HG03575 (cell line): ENCODE results near the gene UGT1A3.
"Not testable (repeated sequence)": the region's sequence is repeated elsewhere in the genome, so short reads cannot be mapped to it uniquely, and the experiment has no call there.

ENCODE experiments used
- ATAC-seq: cut with Tn5 transposase; IDR thresholded peaks from one replicate; pipeline ENCODE4 v1.9.1; 2021; ENCODE audit not compliant: unreplicated experiment, insufficient number of reproducible peaks, low FRiP score; ENCODE audit errors: extremely low read depth

UGT1A3 gene

DNA sequence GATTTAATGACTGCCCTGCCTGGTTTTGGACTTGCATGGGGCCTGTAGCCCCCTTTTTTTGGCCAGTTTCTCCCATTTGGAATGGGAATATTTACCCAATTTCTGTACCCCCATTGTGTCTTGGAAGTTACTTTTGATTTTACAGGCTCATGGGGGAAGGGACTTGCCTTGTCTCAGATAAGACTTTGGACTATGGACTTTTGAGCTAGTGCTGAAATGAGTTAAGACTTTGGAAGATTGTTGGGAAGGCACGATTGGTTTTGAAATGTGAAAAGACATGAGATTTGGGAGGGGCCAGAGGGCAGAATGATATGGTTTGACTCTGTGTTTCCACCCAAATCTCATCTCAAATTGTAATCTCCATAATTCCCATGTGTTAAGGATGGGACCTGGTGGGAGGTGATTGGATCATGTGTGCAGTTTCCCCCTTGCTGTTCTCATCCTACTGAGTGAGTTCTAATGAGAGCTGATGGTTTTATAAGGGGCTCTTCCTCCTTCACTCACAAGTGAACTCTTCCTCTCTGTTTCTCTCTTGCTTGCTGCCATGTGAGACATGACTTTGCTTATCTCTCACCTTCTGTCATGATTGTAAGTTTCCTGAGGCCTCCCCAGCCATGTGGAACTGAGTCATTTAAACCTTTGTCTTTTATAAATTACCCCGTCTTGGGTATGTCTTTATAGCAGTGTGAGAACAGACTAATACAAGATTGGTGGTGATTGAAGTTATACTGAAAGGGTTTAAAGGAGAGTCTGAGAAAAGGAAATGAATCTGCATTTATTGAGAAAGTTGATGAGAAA lies 22.6 kb downstream of the UGT1A3 start:
- not testable (repeated sequence) for ATAC-seq

DNA sequence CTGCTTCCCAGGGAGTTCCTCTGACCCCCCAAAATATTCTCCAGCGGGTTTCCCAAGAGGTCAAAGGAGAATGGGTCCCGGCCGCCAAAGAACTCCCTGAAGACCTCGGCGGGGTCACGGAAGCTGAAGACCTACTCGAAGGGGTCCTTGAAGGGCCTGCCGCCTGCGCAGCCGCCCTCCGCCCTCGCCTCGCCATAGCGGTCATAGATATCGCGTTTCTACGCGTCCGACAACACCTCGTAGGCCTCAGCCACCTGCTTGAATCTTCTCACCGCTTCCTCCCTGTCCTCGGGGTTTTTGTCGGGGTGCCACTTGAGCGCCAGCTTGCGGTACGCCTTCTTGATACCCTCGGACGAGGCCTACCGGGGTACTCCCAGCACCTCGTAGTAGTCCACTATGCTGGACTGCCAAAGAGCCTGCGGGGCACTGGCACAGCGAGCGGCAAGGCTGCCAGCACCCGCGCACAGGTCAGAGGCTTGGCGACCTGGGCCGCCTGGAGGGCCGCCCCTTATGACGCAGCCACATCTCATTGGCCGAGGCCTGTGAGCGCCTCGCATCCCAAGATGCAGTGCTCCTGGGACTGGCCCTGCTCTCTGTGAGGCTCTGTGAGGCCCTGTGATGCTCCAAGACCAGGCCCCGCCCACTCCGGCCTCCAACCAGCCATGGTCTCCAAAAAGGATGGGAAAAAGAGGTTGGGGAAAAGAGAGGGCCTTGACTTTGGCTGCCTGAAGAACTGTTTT lies 26.2 kb downstream of the UGT1A3 start:
- no peak for ATAC-seq

- no peak for ATAC-seq
These were observed 27.7 kb downstream of the UGT1A3 start for GRCh38 chr2:233756429-233757081.

DNA sequence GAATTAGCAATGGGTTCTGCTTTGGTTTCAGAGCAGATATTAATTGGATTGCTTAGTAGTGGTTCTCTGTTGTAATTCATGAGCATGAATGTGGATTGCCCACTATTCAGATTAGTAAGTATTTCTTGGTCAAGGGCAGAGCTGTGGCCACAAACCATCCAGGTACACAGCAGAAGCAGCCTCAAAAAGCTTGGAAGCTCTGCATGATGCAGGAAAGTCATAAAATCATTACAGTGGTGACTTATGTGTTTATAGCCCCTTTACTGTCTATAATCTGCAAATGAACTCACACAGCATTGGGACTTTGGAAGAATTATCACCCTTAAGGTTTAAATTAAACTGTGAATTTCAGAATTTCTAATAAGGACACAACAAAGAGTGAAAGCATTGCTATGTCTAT lies 29.3 kb downstream of the UGT1A3 start:
- no peak for ATAC-seq

GRCh38 chr2:233758849-233759248 lies 30.0 kb downstream of the UGT1A3 start:
- no peak for ATAC-seq

GRCh38 chr2:233760043-233760442 lies 31.2 kb downstream of the UGT1A3 start, which contains the start of gene UGT1A1:
TSS of gene UGT1A1 (plus strand) at chr2:233760270. CDS start at chr2:233760288, 18 bp downstream.
- ATAC-seq: no peak

GRCh38 chr2:233761040-233761769 lies 32.4 kb downstream of the UGT1A3 start:
- no peak for ATAC-seq

DNA sequence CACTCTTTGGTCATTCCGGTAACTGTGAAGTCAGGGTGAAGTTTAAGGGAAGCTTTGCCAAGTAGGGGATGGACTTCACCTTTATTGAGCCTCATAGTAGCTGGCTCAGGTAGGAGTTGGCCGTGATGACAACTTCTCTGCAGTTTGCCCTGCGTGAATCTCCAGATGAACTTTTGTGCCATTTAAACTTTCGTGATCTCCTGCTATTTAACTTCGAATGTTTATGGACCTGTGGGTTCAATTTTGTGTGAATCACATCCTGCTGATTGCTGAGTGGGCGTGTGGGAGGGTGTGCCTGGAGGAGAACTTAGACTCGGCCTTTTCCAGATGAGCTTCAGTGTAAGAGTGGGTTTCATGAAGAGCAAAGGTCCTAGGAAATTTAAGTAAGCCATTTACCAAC lies 35.4 kb downstream of the UGT1A3 start:
- no peak for ATAC-seq

DNA sequence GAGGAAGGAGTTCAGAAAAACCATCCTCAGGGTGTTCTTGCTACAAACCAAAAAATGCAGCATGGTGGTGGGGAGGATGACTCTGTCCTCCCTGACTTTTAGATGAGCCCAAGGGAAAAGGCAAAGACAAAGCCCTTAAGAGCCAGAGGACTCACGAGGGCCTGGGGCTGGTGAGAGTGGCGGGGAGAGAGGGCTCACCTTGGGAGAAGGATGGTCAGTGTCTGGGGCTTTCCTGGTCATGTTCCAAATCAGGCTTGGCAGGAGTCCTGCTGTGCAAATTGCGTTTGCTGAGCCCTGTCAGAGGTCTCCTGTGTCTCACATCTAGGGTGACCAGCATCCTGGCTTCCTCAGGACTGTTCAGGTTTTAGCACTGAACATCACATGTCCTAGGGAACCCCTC lies 35.9 kb downstream of the UGT1A3 start:
- ATAC-seq: no peak

- ATAC-seq: no peak
These were observed 37.6 kb downstream of the UGT1A3 start for GRCh38 chr2:233766416-233766815.

DNA sequence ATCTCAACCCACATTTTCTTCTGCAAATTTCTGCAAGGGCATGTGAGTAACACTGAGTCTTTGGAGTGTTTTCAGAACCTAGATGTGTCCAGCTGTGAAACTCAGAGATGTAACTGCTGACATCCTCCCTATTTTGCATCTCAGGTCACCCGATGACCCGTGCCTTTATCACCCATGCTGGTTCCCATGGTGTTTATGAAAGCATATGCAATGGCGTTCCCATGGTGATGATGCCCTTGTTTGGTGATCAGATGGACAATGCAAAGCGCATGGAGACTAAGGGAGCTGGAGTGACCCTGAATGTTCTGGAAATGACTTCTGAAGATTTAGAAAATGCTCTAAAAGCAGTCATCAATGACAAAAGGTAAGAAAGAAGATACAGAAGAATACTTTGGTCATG lies 39.2 kb downstream of the UGT1A3 start:
- ATAC-seq: no peak

DNA sequence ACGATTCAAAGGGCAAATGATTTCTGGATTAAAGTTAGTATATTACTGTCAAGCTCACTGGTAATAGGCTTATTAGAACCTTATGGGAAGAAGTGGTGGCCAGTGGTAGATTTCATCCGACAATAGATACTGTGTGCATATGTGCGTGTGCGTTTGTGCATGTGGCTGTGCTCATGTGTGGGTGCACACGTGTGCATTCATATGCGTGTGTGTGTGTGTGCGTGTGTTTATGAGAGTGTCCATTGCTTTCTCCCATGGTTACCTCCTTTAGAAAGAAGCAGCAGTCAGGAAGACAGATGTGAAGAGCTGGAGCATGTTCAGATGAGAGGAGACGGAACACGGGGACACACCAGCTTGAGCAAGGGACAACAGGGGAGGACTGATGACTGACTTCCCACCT lies 40.4 kb downstream of the UGT1A3 start:
- ATAC-seq: no peak

DNA sequence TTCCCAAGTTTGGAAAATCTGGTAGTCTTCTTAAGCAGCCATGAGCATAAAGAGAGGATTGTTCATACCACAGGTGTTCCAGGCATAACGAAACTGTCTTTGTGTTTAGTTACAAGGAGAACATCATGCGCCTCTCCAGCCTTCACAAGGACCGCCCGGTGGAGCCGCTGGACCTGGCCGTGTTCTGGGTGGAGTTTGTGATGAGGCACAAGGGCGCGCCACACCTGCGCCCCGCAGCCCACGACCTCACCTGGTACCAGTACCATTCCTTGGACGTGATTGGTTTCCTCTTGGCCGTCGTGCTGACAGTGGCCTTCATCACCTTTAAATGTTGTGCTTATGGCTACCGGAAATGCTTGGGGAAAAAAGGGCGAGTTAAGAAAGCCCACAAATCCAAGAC lies 43.3 kb downstream of the UGT1A3 start:
- ATAC-seq: no peak

DNA sequence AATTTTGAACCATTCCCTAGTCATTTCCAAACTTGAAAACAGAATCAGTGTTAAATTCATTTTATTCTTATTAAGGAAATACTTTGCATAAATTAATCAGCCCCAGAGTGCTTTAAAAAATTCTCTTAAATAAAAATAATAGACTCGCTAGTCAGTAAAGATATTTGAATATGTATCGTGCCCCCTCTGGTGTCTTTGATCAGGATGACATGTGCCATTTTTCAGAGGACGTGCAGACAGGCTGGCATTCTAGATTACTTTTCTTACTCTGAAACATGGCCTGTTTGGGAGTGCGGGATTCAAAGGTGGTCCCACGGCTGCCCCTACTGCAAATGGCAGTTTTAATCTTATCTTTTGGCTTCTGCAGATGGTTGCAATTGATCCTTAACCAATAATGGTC lies 43.7 kb downstream of the UGT1A3 start:
- ATAC-seq: no peak

GRCh38 chr2:233773854-233774253 lies 45.0 kb downstream of the UGT1A3 start:
- no peak for ATAC-seq

- no peak for ATAC-seq
These were observed 46.6 kb downstream of the UGT1A3 start for GRCh38 chr2:233775414-233775813.

DNA sequence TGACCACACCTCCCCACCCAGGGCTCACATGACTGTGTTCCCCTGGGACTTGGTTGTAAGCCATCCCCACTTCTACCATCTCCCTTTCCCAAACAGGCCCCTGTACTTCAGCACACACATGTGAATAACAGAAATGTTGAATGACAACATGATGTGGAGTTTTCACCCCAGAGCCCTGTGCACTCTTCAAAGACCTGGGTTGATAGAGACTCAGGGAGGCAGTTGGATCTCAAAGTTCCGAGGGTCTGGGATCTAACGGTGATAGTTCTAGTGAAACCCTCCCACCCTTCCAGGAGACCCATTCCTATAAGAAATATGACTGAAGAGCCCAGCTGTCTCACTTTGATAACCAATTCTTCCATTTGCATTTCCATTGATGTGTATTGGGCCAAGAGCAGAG lies 49.2 kb downstream of the UGT1A3 start, which contains the start of gene MROH2A:
TSS of gene MROH2A (plus strand) at position 301 of the 400 bp plus-strand sequence. CDS start 1,029 bp downstream, outside the sequence.
- no peak for ATAC-seq

- no peak for ATAC-seq
These were observed 50.9 kb downstream of the UGT1A3 start for GRCh38 chr2:233779722-233780121.

DNA sequence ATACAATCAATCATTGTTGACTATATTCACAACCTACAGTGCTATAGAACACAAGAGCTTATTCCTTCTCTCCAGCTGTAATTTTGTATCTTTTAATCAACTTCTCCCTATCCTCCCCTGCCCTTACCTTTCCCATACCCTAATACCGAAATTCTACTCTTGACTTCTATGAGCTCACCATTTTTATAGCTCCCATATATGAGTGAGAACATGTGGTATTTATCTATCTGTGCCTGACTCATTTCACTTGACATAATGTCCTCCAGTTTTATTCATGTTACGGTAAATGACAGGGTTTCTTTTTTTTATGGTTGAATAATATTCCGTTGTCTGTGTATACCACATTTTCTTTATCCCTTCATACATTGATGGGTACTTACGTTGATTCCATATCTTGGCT lies 51.9 kb downstream of the UGT1A3 start:
- no peak for ATAC-seq
